C4-2B (cell line): ENCODE results near the gene C1orf74.

Source experiments
- H3K27ac ChIP-seq: fragments of 450-650 bp; 2 replicates; pipeline ENCODE4 v1.5.1; 2017
- ZFX ChIP-seq: fragments of 450-650 bp; IDR thresholded peaks from 2 replicates; pipeline ENCODE4 v1.6.1; 2017
- TF ChIP-seq, protein P1 (sequence below): fragments of 450-650 bp; conservative IDR thresholded peaks from 2 replicates; pipeline ENCODE4 v1.5.1; 2017; ENCODE audit warnings: mild to moderate bottlenecking

Gene C1orf74

GRCh38 chr1:209815490-209815889, 31.1 kb upstream of the C1orf74 start:
- no peak for TF ChIP-seq ZFX
- TF ChIP-seq, protein P1, sequence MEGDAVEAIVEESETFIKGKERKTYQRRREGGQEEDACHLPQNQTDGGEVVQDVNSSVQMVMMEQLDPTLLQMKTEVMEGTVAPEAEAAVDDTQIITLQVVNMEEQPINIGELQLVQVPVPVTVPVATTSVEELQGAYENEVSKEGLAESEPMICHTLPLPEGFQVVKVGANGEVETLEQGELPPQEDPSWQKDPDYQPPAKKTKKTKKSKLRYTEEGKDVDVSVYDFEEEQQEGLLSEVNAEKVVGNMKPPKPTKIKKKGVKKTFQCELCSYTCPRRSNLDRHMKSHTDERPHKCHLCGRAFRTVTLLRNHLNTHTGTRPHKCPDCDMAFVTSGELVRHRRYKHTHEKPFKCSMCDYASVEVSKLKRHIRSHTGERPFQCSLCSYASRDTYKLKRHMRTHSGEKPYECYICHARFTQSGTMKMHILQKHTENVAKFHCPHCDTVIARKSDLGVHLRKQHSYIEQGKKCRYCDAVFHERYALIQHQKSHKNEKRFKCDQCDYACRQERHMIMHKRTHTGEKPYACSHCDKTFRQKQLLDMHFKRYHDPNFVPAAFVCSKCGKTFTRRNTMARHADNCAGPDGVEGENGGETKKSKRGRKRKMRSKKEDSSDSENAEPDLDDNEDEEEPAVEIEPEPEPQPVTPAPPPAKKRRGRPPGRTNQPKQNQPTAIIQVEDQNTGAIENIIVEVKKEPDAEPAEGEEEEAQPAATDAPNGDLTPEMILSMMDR = no peak
- H3K27ac ChIP-seq = no peak overlapping the region

GRCh38 chr1:209813902-209814301, 29.5 kb upstream of the C1orf74 start:
- H3K27ac ChIP-seq = no peak overlapping the region
- TF ChIP-seq ZFX = no peak
- TF ChIP-seq, protein P1 = no peak

DNA sequence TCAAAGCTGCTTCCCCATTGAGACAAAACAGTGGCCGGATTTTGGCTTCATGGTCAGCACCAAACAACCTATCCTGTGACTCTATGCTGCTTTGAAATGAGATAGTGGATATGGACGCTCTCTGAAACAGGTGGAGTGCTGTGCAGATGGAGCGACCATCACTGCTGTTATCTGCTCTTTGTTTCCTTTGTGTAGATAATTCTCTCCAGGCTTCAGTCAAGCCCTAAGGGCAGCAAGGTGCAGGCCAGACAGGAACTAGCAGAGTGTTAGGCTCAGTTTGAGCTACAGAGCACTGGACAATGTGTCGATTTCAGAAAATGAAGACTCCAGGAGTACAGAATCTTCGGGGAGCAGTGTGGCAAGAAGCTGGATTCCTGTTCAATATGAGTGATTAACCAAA, 26.4 kb upstream of the C1orf74 start:
- H3K27ac ChIP-seq = no peak overlapping the region
- TF ChIP-seq ZFX = no peak
- TF ChIP-seq, protein P1 = no peak

GRCh38 chr1:209809611-209810010, 25.3 kb upstream of the C1orf74 start:
- no peak overlapping the region for H3K27ac ChIP-seq
- no peak for TF ChIP-seq ZFX
- TF ChIP-seq, protein P1 = no peak

GRCh38 chr1:209808059-209808581, 23.8 kb upstream of the C1orf74 start:
- H3K27ac ChIP-seq = no peak overlapping the region
- TF ChIP-seq, protein P1 = no peak
- TF ChIP-seq ZFX = no peak

- TF ChIP-seq, protein P1 = no peak
- no peak for TF ChIP-seq ZFX
- no peak overlapping the region for H3K27ac ChIP-seq
These were observed 23.1 kb upstream of the C1orf74 start for GRCh38 chr1:209807509-209807908.

DNA sequence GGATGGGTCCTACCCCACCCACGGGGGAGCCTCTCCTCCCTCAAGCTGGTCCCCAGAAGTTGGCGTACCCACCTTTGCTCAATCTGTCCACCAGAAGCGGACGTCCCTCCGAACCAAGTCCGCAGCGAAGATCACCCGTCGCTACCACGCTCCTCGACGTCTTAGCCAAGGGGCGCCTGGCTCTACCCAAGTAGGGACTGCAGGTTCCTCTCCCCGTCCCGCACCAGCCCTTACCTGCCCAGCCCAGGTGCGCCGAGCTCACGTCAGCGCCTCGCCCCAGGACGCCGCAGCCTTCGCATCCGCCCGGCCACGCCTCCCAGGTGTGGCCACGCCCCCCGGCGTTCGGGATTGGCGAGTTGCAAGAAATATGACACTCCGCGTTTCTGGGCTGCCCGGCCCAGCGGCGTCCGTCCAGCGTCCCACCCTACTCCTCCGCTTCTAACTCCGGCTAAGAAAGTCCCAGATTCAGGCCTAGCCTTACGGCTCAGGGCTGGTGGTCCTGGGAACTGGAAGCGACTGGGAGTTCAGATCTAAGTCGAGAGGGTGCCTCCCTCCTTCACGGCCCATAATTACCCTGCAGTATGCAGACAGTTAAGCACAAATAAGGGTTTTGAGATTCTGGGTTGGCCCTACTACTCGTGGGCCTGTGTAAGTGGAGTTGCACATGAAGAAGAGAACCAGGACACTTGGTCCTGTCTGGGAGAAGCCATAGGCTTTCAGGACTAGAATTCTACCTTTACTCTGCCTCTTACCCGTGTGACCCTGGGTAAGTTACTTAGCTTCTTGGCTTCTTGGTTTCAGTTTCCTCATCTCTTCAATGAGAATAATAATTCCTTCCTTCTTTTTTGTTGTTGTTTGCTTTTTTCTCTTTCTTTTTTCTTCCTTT, 21.8 kb upstream of the C1orf74 start, which contains the start of gene IRF6:
TSS of gene IRF6 (minus strand) at position 268 of the 886 bp plus-strand sequence. CDS start 4,729 bp downstream, outside the sequence.
- H3K27ac ChIP-seq = peak within 1 kb of the TSS; percentile 71
- peak; percentile 51; the same call in 1 of the 2 replicates for TF ChIP-seq ZFX
- TF ChIP-seq, protein P1 = no peak
